NCI-H128 (cell line): ENCODE data around the gene DENND6B.

Source experiments
- DNase-seq: peaks from one replicate; lab custom pipeline; 2025; ENCODE audit not compliant: unreplicated experiment; lab: John Stamatoyannopoulos, UW

DENND6B gene

DNA sequence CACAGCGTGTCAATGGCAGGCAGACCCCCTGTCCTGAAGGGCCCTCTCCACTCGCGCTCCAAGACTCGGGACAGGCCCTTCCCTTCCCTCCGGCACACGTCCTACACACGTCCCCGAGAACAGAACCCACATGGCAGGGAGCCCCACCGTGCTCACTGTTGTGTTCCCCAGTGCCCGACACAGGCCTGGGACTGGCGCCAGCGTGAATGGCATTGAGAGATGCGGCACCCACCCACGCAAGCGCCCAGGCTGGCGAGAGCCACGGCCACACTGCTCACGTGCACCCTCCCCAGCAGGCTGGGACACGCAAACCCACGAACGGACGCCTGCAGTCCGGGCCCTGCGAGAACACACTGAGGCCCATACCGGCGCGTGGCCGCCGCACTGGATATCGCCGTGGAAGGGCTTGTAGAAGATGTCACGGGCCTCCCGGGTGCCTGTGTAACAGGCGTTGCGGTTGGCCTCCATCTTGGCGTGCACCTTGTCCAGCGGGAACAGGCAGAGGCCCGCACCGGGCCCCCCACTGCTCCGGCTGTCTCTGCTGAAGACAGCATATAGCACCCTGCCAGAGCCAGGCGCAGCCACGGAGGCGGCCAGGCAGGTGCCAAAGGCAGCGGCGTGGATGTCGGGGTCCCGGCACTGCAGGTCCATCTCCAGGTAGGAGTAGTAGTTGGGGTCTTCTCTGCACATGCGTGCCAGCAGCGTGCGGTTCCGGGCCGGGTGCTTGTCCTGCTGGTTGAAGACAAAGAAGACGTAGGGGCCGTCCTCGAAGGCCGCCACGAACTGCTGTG lies 37.5 kb downstream of the DENND6B start:
- no peak for DNase-seq

DNA sequence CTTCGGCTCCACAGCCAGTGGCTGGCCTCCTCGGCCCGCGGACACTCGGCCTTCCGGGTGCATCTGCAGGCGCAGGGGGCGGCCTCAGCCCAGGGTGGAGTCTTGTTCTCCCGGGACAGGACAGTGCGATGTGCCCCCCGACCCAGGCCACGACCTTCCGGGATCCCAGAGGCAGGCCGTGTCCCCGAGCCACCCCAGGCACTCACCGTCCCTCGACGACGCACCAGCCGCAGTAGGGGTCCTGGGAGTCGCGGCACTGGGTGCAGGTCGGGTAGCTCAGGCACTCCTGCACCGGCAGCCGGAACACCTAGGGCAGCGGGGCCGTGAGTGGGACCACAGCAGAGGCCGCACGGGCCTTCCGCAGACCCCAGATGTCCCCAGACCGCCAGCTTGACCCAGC lies 39.1 kb downstream of the DENND6B start:
- DNase-seq, result no peak

DNA sequence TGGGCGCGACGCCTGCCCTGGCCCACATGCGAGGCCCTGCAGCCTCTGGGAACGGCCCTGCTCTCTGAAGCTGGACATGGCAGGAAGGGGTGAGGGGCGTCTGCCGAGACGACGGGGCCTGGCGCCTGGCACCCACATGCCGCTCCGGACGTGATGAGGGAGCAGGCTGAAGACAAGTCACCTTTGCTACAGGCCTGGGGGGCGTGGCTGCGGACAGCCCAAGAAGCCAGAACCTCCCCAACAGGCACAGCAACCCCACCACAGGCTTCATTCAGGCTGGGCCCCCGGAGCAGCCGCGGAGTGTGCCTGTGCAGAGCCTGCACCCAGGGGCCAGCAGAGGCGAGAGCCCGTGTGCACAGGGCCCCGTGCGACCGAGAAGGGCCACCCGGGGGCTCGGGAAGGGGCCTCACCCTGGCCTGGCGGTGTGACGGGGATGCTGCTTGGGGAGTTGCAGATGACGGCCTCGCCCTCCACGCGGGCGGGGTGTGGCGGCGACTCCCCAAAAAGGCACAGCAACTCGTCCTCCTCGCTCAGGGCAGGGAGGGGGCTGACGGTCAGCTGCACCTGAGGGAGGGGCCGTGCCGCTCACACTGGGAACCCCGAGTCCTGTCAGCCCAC lies 40.0 kb downstream of the DENND6B start:
- no peak for DNase-seq

DNA sequence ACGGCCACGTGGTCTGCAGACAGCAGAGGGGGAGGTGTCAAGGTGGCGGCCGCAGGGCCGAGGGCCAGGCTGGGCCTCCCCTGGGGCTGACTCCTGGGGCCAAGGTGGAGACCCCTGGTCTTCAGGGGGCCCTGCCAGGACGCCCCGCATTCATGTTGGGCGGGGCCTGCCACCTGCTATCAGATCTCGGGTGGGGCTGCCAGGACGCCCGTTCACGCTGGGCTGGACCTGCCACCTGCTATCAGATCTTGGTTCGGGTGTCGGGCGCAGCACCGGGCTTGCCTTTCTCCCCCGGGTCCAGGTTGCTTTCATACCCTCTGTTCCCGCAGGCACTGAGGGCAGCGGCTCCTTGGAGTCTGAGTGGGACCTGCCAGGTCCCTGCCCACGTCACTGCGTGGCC lies 40.5 kb downstream of the DENND6B start:
- no peak for DNase-seq

DNA sequence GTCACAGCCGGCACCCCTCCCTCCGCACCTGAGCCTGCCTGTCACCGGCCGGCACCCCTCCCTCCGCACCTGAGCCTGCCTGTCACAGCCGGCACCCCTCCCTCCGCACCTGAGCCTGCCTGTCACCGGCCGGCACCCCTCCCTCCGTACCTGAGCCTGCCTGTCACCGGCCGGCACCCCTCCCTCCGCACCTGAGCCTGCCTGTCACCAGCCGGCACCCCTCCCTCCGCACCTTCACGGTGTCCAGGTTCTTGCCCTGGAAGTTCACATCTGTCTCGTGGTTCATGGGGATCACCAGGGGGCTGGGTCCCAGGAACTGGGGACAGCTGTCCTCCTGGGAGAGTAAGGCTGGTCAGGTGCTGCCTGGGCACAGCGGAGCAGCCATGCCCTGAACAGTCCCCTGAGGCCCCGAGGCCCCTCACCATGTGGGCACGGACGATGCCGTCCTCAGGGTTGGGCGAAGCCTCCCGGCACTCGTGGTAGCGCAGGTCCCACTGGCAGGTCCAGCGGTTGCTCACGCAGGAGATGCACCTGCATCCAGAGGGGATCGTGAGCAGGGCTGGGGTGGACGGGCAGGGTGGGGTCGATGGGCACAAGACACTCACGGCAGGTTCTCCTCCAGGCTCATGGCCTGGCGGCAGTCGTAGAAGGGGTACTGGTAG lies 41.1 kb downstream of the DENND6B start:
- no peak for DNase-seq

DNA sequence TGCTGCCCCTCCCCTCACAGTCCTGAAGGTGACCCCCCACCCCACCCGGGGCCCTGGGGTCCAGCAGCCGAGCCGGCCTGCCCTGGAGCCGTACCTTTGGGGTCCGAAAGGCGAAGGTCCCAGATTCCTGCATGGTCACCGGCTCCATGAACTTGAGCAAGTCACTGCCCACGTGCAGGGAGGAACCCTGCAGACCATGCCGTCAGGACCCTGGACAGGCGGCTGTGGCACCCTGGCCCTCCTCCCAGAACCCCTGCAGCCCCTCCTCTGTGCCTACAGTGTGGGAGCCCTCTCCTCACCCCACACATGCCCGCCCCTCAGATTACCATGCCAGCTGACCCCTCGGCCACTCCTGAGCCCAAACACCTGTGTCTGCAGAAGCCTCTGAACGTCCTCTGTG lies 42.3 kb downstream of the DENND6B start:
- no peak for DNase-seq

DNA sequence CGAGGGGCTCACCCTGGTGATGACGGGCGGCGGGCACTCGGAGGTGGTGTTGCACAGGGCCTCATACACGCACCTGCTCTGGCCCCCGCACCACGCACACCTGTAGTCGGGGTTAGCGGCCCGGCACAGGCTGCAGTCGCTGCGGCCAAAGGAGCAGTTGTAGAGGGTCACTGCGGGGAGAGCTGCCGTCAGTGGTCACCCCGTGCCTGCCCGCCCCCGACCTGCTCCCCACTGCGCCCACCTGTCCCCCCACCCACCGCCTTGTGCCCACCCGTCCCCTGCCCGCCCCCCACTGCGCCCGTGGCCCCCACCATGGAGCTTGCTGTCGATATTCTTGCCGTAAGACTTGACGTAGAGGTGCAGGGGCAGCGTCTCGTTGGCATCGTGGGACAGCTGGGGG lies 43.0 kb downstream of the DENND6B start:
- DNase-seq, result no peak

DNA sequence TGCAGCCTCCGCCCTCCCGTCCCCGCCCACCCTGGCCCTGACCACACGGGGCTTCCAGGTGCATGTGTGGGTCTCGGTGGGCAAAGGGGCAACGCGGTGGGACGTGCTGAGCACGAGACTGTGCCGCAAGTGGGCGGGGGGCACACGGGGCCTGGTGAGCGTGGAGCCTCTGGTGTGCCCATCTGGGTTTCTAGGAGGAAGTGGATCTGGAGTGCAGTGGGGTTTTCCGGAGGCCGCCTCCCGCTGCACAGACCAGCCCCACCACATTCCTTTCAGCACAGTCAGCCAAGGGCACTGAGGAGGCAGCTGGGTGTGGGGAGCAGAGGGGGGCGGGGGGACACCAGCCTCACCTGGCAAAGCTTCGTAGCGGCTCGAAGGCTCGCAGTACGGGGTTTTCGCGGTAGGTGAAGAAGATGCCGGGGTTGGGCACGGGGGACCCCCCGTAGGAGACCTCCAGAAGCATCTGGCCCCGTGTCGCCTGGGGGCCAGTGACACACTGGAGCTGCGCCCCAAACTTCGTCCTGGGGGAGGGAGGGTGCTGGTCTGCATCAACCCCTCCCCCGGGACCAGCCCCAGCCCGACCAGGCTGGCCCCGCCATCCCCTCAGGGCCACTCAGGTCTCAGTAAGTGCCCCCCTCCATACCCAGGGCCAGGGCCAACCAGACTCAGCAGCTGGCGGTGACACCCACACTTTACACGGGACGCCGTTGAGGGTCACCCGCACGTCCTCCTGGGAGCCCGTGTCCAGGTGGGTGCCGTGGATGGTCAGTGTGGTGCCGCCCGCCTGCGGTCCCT lies 44.3 kb downstream of the DENND6B start:
- no peak for DNase-seq

DNA sequence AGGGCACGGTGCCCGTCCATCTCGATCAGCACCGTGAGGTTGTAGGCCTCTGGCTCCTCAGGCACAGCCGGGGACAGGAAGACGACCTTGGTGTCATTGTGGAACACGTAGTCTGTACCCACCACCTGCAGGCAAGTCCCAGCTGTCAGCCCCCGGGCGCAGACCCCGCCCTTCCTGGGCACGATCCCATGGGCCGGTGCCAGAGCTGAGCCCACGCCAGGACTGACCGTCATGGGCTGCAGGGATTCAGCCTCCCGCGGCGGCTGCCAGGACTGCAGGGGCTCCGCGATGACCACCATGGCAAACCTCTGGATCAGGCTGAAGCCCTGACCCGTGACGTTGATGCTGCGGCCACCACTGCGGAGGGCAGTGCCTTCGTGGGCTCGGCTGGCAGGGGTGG lies 44.9 kb downstream of the DENND6B start:
- no peak for DNase-seq

DNA sequence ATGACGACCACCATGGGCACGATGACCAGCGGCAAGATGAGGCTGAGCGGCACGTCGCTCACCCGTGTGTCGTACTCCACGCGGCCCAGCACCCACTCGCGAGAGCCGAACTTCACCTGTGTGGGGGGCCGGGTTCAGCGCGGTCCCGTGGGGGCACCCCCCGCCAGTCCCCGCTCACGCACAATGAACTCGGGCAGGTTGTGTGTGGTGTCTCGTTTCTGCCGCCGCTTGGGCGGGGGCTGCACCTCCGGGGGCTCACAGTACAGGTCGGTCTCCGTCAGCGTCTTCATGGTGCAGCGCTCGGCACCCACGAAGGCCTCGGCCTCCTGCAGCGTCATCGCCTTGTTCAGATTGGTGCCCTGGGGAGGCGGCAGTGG lies 45.4 kb downstream of the DENND6B start:
- DNase-seq, result no peak

DNA sequence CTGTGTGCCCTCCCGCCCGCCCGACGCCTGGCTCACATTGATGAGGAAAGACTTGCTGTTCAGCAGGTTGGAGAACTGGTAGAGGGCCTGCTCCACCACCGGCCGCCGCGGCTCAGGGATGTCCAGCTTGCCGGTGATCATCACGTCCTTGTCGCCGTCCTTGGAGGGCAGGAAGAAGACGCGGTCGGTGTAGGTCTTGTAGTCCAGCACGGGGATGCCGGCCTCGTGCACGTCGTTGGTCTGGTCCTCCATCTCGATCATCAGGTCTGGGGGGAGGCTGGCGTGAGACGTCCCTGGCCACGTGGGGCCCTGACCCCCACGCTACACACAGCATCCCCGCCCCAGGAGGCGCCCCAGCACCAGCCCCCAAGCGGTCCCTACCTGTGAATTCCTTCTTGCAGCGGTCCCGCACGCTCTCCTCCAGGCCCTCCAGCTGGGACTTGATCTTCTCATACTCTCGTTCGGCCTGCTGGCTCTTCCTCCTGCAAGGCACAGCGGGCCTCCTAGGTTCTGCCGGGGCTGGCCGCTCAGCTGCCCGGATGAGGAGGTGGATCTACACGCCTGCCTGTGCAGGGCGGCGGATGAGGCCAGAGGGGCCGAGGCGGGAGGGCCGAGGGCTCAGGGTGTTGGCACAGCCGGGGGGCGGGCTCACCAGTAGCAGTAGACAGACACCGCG lies 46.0 kb downstream of the DENND6B start:
- no peak for DNase-seq

DNA sequence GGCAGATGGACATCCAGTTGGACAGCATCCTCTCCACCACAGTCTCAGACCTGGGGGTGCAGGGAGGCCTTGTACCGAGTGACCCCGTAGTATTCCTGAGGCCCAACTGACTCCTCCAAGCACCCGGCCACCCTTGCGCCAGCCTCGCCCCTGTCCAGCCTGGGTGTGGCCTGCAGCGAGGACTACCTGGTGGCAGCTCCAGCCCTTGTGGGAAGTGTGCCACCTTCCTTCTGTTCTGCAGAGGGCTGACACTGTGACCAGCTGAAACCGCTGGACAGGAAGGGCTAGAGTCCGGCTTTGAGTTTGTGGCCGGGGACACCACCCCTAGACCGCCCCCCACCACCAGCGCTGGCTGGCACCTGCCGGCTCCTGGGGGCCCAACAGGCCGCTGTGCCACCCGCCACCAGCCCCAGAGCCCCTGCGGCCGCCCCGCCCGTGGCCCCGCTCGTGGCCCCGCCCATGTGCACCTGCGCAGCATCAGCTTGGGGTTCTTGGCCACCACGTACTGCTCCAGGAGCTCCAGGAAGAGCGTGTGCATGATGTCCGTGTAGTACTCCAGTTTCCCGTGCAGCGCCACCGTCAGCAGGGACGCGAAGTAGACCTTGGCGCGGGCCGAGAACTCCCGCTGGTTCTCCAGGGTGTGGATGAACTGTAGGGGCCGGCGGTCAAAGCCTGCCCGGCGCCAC lies 46.6 kb downstream of the DENND6B start:
- DNase-seq, result no peak

DNA sequence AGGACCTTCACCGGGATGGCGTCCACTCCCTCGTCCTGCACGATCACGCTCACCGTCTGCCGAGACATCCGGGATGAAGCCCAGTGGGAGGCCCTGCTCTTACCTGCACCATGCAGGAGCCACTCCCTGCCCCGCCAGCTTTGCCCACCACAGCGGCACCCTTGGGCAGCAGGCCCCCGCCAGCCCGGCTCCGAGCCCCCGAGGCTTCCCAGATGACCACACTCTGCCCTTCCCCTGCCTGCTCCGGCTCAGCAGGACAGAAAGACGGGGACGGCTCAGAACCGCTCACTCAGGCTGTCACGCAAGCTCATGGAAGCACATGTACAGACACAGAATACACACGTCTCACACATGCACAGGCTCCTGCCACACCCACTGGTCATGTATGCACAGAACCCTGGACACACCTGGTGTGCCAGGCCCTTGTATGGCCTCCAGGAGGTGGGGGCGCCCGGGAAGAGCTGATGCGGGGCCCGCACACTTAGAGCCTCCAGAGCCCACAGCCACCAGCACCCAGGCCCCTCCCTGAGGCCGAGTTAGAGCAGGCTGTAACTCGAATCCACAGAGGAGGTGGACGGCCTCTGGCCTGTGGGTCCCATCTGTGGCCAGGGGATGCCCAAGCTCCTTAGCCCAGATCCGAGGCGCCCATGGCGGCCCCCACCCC lies 47.7 kb downstream of the DENND6B start:
- no peak for DNase-seq

DNA sequence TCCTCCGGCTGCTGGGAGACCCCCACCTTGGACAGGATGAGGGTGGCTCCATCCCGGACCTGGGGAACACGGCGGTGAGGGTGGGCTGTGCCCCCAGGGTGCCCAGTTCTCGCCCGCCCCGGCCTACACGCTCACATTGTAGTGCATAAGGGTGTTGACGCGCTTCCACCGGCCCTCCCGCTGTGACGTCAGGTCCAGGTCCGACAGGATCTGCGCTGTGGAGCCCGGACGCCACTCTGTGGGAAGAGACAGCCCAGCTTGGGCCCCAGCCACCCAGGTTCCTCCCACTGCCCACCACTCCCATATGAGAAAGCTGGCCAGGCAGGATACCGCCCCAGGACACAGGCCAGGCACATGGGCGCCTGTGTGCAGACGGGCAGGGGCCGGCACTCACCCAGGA lies 48.4 kb downstream of the DENND6B start:
- DNase-seq, result no peak

DNA sequence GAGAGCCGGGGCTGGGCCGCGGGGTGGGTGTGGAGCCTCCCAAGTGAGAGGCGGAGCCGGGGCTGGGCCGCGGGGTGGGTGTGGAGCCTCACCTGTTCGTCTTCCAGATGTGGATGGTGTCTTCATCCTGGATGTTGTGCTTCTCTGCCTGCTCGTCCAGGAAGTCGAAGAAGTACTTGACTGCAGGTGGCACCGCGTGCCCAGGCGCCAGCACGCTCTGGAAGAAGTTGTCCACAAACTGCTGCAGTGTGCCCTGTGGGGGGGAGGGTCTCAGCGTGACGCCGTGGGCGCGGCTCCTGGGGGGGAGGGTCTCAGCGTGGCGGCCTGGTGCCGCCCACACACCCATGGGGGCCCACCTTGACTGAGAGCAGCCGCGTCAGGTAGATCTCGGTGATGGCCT lies 49.1 kb downstream of the DENND6B start:
- DNase-seq, result no peak

DNA sequence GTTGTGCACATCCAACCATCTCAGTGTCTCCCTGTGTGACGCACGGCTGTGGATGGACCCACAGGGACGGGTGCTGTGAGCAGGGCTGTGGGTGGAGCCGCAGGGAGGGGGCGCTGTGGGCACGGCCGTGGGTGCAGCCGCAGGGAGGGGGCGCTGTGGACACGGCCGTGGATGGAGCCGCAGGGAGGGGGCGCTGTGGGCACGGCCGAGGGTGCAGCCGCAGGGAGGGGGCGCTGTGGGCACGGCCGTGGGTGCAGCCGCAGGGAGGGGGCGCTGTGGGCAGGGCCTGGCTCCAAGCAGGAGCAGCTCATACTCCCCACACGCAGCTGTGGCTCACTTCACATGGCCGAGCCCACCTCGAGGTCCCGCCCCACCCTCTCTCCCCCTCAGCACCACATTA lies 50.7 kb downstream of the DENND6B start:
- DNase-seq, result no peak

DNA sequence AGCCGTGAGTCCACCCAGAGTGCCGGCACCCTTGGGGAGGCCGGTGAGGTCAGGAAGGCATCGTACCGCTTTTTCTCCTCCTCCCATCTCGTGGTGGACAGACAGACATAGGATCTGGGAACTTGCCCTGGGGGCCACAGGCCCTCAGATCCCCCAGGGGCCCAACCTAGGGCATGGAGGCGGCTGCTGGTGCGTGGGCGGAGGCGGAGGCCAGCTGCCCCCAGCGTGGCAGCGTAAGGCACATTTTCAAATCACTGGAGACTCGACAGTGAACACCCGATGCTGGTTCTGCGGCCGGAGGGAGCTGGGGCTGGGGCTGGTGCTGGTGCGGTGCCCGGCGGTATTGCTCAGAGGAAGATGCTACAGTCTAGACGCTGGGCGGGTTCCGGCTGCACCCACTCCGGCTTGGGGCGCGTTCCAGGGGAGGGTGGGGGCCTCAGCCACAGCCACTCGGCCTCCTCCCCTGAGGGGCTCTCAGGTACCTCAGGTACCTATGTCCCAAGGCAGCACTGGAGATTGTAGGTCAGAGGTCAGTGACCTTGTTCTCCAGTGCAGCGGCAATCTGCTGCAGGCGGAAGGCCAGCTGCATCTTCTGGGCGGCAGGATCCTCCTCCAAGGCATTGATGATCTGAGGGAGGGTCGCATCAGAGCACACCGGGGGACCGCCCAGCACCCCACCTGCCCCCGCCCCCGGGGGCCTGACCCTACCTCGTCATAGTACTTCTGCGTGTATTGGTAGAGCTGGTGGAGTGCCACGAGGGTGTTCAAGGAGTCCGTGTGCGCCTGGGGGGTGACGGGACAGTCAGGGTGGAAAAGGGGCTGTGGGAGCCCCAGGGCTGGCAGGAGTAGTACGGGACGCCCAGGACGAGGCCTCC lies 51.4 kb downstream of the DENND6B start:
- no peak for DNase-seq

DNA sequence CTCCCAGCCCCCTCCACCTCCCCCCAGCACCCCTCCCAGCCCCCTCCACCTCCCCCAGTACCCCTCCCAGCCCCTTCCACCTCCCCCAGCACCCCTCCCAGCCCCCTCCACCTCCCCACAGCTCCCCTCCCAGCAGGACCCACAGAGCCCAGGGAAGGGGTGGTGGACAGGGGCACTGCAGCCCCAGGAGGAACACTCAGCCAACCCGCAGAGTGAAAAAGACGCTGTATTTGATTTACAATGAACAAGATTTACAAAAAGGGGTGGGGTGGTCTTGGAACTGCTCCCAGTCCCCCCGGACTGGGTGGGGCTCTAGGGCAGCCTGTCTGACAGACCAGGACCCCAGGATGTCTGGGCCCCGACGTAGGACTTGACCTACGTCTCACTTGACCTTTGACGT lies 52.0 kb downstream of the DENND6B start:
- DNase-seq, result no peak

DNA sequence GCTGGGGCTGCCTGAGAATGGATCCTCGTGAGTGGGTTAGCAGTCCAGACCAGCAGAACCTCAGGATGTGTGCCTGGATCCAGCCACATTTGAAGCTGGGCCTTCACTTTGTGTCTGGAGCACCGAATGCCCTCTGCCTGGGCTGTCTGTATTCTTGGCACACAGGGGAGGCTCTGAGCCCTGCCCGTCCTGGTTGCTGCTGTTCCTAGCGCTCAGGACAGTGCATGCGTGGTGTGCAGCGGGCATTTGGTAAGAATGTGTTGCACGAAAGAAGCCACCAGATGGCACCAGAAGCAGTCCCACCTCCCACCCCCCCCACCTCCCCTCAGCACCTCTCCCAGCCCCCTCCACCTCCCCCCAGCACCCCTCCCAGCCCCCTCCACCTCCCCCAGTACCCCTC lies 52.5 kb downstream of the DENND6B start:
- DNase-seq, result no peak
